Activated T-helper 17 cell treated with anti-CD3 and anti-CD28 coated beads, Interleukin-2, amount 50 U/mL, for 72 hours (primary cell): ENCODE results near the gene SDK1. TPM values are rescaled to one million over a fixed set of nuclear protein-coding genes. Genes with fewer than 3 reads are reported as not detected.
"Not testable (repeated sequence)": the region's sequence is repeated elsewhere in the genome, so short reads cannot be mapped to it uniquely, and the experiment has no call there.

Experiments
- ATAC-seq: fragments of 150-1000 bp; cut with Tn5 transposase; replicated peaks from 2 replicates; pipeline ENCODE4 v1.10.0; 2021; ENCODE audit warnings: mild to moderate bottlenecking, moderate library complexity
- H3K27ac Mint-ChIP-seq: one replicate; pipeline ENCODE4 v1.8.0; 2022; ENCODE audit warnings: mixed read lengths
- H3K27me3 Mint-ChIP-seq: one replicate; pipeline ENCODE4 v1.8.0; 2022; ENCODE audit warnings: mixed read lengths
- H3K36me3 Mint-ChIP-seq: one replicate; pipeline ENCODE4 v1.8.0; 2022; ENCODE audit warnings: low read depth, mild to moderate bottlenecking, mixed read lengths
- H3K4me1 Mint-ChIP-seq: one replicate; pipeline ENCODE4 v1.8.0; 2022; ENCODE audit warnings: mixed read lengths
- H3K4me3 Mint-ChIP-seq: one replicate; pipeline ENCODE4 v1.8.0; 2022; ENCODE audit warnings: mild to moderate bottlenecking, mixed read lengths
- H3K9me3 Mint-ChIP-seq: one replicate; pipeline ENCODE4 v1.8.0; 2022; ENCODE audit warnings: mixed read lengths
- total RNA-seq, 2 donors: library from RNA; stranded (reverse); gene quantifications; one replicate each; pipeline ENCODE4 v1.2.3, GENCODE V29; 2022

Gene SDK1
- total RNA-seq, 2 donors from 2014 or later, result 0.06 to 1.1 TPM

DNA sequence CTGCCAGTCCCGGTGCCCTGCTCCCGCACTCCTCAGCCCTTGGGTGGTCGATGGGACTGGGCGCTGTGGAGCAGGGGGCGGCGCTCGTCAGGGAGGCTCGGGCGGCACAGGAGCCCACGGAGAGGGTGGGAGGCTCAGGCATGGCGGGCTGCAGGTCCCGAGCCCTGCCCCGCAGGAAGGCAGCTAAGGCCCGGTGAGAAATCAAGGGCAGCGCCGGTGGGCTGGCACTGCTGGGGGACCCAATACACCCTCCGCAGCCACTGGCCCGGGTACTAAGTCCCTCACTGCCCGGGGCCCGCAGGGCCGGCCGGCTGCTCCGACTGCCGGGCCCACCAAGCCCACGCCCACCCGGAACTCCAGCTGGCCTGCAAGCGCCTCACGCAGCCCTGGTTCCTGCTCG is 1012.9 kb downstream of the SDK1 start:
- H3K27ac Mint-ChIP-seq, H3K27me3 Mint-ChIP-seq, H3K4me3 Mint-ChIP-seq, H3K9me3 Mint-ChIP-seq, ATAC-seq, H3K4me1 Mint-ChIP-seq, H3K36me3 Mint-ChIP-seq: not testable (repeated sequence)

- H3K27me3 Mint-ChIP-seq, H3K9me3 Mint-ChIP-seq, H3K4me1 Mint-ChIP-seq, H3K4me3 Mint-ChIP-seq, H3K27ac Mint-ChIP-seq, ATAC-seq, H3K36me3 Mint-ChIP-seq: not testable (repeated sequence)
These were observed 1013.3 kb downstream of the SDK1 start for GRCh38 chr7:4314316-4314715.
